H9 (cell line): ENCODE results near the gene CERK. TPM values are rescaled to one million over a fixed set of nuclear protein-coding genes. Genes with fewer than 3 reads are reported as not detected.

Source experiments
- DNase-seq: peaks from one replicate; pipeline ENCODE4 v3.0.0-alpha.2; 2017
- H2AFZ ChIP-seq: one replicate; pipeline ENCODE4 v1.6.1; 2013; ENCODE audit warnings: mild to moderate bottlenecking, low read length, control low read depth, moderate library complexity
- H2AK5ac ChIP-seq: 2 replicates; pipeline ENCODE4 v1.6.1; 2013; ENCODE audit warnings: low read length, control low read depth, mixed read lengths; ENCODE audit not compliant: insufficient read length
- H2BK120ac ChIP-seq: one replicate; pipeline ENCODE4 v1.6.1; 2013; ENCODE audit warnings: low read depth, mild to moderate bottlenecking, low read length, control low read depth, inconsistent platforms; ENCODE audit not compliant: poor library complexity, severe bottlenecking
- H2BK12ac ChIP-seq: 2 replicates; pipeline ENCODE4 v1.6.1; 2013; ENCODE audit warnings: low read length, control low read depth, mixed read lengths, low read depth; ENCODE audit not compliant: insufficient read length
- H2BK15ac ChIP-seq: 2 replicates; pipeline ENCODE4 v1.6.1; 2013; ENCODE audit warnings: low read depth, low read length, control low read depth
- H2BK20ac ChIP-seq: one replicate; pipeline ENCODE4 v1.6.1; 2013; ENCODE audit warnings: low read depth, mild to moderate bottlenecking, low read length, control low read depth, inconsistent platforms; ENCODE audit not compliant: poor library complexity, severe bottlenecking
- H2BK5ac ChIP-seq: 2 replicates; pipeline ENCODE4 v1.6.1; 2013; ENCODE audit warnings: low read length, control low read depth, mixed read lengths; ENCODE audit not compliant: insufficient read length
- H3K14ac ChIP-seq: 2 replicates; pipeline ENCODE4 v1.6.1; 2013; ENCODE audit warnings: low read length, control low read depth; ENCODE audit not compliant: insufficient read depth
- H3K18ac ChIP-seq: 2 replicates; pipeline ENCODE4 v1.6.1; 2013; ENCODE audit warnings: low read depth, mild to moderate bottlenecking, mixed read lengths, low read length, control low read depth; ENCODE audit not compliant: insufficient read length
- H3K23ac ChIP-seq: 2 replicates; pipeline ENCODE4 v1.6.1; 2013; ENCODE audit warnings: low read length, control low read depth, mixed read lengths, low read depth; ENCODE audit not compliant: insufficient read length
- H3K23me2 ChIP-seq: 2 replicates; pipeline ENCODE4 v1.6.1; 2013; ENCODE audit warnings: low read depth, mild to moderate bottlenecking, mixed read lengths, low read length, control low read depth; ENCODE audit not compliant: insufficient read length, poor library complexity, severe bottlenecking
- H3K27ac ChIP-seq: 2 replicates; pipeline ENCODE4 v1.5.1; 2013; ENCODE audit warnings: low read length, control low read depth, mixed read lengths, low read depth; ENCODE audit not compliant: insufficient read length
- H3K27me3 ChIP-seq: 2 replicates; pipeline ENCODE4 v1.6.1; 2013; ENCODE audit warnings: low read length, control low read depth, inconsistent platforms; ENCODE audit not compliant: insufficient read depth
- H3K4ac ChIP-seq: 2 replicates; pipeline ENCODE4 v1.6.1; 2013; ENCODE audit warnings: low read depth, mild to moderate bottlenecking, control low read depth, inconsistent platforms, low read length, moderate library complexity
- H3K4me1 ChIP-seq: 2 replicates; pipeline ENCODE4 v1.6.1; 2013; ENCODE audit warnings: low read length, control low read depth, inconsistent platforms; ENCODE audit not compliant: insufficient read depth
- H3K4me2 ChIP-seq: 2 replicates; pipeline ENCODE4 v1.6.1; 2013; ENCODE audit warnings: low read length, control low read depth, mixed read lengths; ENCODE audit not compliant: insufficient read length, insufficient read depth
- H3K56ac ChIP-seq: 2 replicates; pipeline ENCODE4 v1.6.1; 2013; ENCODE audit warnings: low read depth, mild to moderate bottlenecking, mixed read lengths, low read length, control low read depth; ENCODE audit not compliant: insufficient read length
- H3K79me1 ChIP-seq: 2 replicates; pipeline ENCODE4 v1.6.1; 2013; ENCODE audit warnings: low read depth, mild to moderate bottlenecking, moderate library complexity, low read length, control low read depth, inconsistent platforms; ENCODE audit not compliant: insufficient read depth, poor library complexity, severe bottlenecking
- H3K79me2 ChIP-seq: 2 replicates; pipeline ENCODE4 v1.6.1; 2013; ENCODE audit warnings: low read length, control low read depth, inconsistent platforms; ENCODE audit not compliant: insufficient read depth
- H3K9ac ChIP-seq: 2 replicates; pipeline ENCODE4 v1.6.1; 2013; ENCODE audit warnings: low read length, control low read depth, mixed read lengths; ENCODE audit not compliant: insufficient read length; ENCODE audit errors: extremely low read depth
- H3K9me3 ChIP-seq: one replicate; pipeline ENCODE4 v1.6.1; 2013; ENCODE audit warnings: low read depth, low read length, inconsistent platforms; ENCODE audit not compliant: control insufficient read depth
- H3T11ph ChIP-seq: one replicate; pipeline ENCODE4 v1.6.1; 2013; ENCODE audit warnings: mild to moderate bottlenecking, low read length, control low read depth, inconsistent platforms
- H4K20me1 ChIP-seq: one replicate; pipeline ENCODE4 v1.6.1; 2013; ENCODE audit not compliant: control insufficient read depth, insufficient read length, insufficient read depth
- H4K5ac ChIP-seq: 2 replicates; pipeline ENCODE4 v1.6.1; 2013; ENCODE audit warnings: low read depth, mild to moderate bottlenecking, mixed read lengths, low read length, control low read depth; ENCODE audit not compliant: insufficient read length
- H4K8ac ChIP-seq: replicated peaks from 2 replicates; pipeline ENCODE4 v1.6.1; 2013; ENCODE audit warnings: low read length, control low read depth, mixed read lengths, low read depth; ENCODE audit not compliant: insufficient read length
- H4K91ac ChIP-seq: 2 replicates; pipeline ENCODE4 v1.6.1; 2013; ENCODE audit warnings: low read depth, mild to moderate bottlenecking, moderate library complexity, mixed read lengths, low read length, control low read depth; ENCODE audit not compliant: insufficient read length
- H3K27ac Mint-ChIP-seq, 3 experiments: 2 replicates in 2 of 3; 3 replicates in 1 of 3; pipeline ENCODE4 v1.8.0; 2020 to 2021; ENCODE audit warnings: mixed read lengths in 3 of 3, mild to moderate bottlenecking in 1 of 3, moderate library complexity in 1 of 3
- H3K27me3 Mint-ChIP-seq: 2 replicates; pipeline ENCODE4 v1.8.0; 2021; ENCODE audit warnings: low read depth, mild to moderate bottlenecking, moderate library complexity, mixed read lengths
- H3K36me3 Mint-ChIP-seq, 3 experiments: 2 replicates in 2 of 3; 3 replicates in 1 of 3; pipeline ENCODE4 v1.8.0; 2020 to 2021; ENCODE audit warnings: low read depth in 3 of 3, mixed read lengths in 3 of 3; ENCODE audit not compliant: insufficient read depth in 1 of 3
- H3K4me1 Mint-ChIP-seq, 2 experiments: 2 replicates each; pipeline ENCODE4 v1.8.0; 2020; ENCODE audit warnings: mixed read lengths in 2 of 2
- H3K4me3 Mint-ChIP-seq, 2 experiments: 2 replicates in 1 of 2; 3 replicates in 1 of 2; pipeline ENCODE4 v1.8.0; 2020 to 2021; ENCODE audit warnings: mild to moderate bottlenecking in 2 of 2, mixed read lengths in 2 of 2, moderate library complexity in 1 of 2
- H3K9me3 Mint-ChIP-seq, 2 experiments: 2 replicates in 1 of 2; 3 replicates in 1 of 2; pipeline ENCODE4 v1.8.0; 2020; ENCODE audit warnings: mild to moderate bottlenecking in 2 of 2, mixed read lengths in 2 of 2, moderate library complexity in 1 of 2
- WGBS: extraction: QIAGEN DNeasy Blood & Tissue Kit; methylation state at CpG from one replicate; pipeline ENCODE4 v1.1.7; 2013; ENCODE audit warnings: missing lambda C conversion rate, low lambda C conversion rate, mixed read lengths; ENCODE audit not compliant: insufficient read length; ENCODE audit errors: extremely low coverage; 5-methylcytosine and 5-hydroxymethylcytosine counted together
- total RNA-seq: library from RNA; stranded (reverse); gene quantifications from 2 replicates; pipeline ENCODE4 v1.2.1, GENCODE V29; 2021
- TF ChIP-seq, protein P1 (sequence below): fragments of 200-600 bp; sonication (generic); conservative IDR thresholded peaks from 3 replicates; pipeline ENCODE4 v1.8.0; 2021; ENCODE audit warnings: antibody characterized with exemption, mild to moderate bottlenecking

CERK gene
- total RNA-seq, 1 experiment from 2014 or later, result 47.1 TPM

DNA sequence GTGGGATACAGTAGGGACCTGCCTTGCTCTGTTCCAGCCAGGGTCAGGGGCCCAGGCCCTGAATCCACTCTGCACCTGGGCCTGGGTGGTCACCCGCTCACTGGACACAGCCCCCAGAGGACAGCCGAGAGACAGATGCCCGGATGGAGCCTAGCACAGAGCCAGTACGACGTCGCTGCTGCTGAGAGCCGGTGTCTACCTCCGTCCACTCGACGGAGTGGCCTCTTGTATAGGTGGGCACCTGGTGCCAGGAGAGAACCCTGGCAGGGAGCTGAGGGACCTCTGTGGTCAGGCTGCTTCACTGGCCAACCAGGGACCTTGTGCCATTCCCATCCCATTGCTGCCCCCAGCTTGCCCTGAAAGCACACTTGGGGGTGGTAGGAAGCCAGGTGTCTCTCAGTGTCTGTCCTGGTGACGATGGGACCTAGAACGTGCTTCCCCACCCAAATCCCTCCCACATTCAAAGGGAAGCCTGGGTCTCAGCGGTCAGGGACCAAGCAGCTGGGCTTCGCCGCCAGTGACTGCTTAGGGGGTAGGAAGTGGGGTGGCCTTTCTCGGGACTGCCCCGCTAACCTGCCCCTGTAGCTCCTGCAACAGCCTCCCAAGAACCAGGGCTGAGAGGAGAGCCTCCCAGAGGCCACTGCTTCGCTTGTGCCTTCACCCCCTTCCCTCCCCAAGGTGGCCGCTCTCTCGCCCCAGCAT lies 10.3 kb upstream of the CERK start:
- Histone ChIP-seq H3K23me2 (no peaks in the 10 kb centered on the region), H4K8ac (no peak overlapping the region), H2BK20ac (no peak overlapping the region), H3K4ac (no peak overlapping the region), H2AFZ (no peak overlapping the region), H2BK15ac (no peak overlapping the region), H3K79me2 (no peaks in the 10 kb centered on the region), H2BK5ac (no peak overlapping the region), H3K23ac (no peak overlapping the region), H3K9ac (no peak overlapping the region), H4K91ac (no peak overlapping the region), H3K27me3 (no peaks in the 10 kb centered on the region), H4K5ac (no peak overlapping the region), H3K18ac (no peak overlapping the region), H4K20me1 (no peaks in the 10 kb centered on the region), H3K4me2 (no peak overlapping the region), H2BK12ac (no peak overlapping the region), H3K56ac (no peak overlapping the region), H3K79me1 (no peaks in the 10 kb centered on the region), H3K14ac (no peak overlapping the region), H3K4me1 (no peaks in the 10 kb centered on the region), H3K9me3 (no peaks in the 10 kb centered on the region), H3T11ph (no peak overlapping the region), H2BK120ac (no peak overlapping the region), H3K27ac (no peak overlapping the region), H2AK5ac (no peak overlapping the region)
- Mint-ChIP-seq H3K27ac (no peak overlapping the region), H3K4me3 (no peak overlapping the region), H3K36me3 (no peaks in the 10 kb centered on the region), H3K27me3 (peaks cover 42% of the 10 kb centered on the region), H3K9me3 (peaks cover 0 to under 1% of the 10 kb centered on the region in 2 experiments; a peak in 1 of 5 replicates), H3K4me1 (no peaks in the 10 kb centered on the region)
- no peak for DNase-seq
- TF ChIP-seq, protein P1, sequence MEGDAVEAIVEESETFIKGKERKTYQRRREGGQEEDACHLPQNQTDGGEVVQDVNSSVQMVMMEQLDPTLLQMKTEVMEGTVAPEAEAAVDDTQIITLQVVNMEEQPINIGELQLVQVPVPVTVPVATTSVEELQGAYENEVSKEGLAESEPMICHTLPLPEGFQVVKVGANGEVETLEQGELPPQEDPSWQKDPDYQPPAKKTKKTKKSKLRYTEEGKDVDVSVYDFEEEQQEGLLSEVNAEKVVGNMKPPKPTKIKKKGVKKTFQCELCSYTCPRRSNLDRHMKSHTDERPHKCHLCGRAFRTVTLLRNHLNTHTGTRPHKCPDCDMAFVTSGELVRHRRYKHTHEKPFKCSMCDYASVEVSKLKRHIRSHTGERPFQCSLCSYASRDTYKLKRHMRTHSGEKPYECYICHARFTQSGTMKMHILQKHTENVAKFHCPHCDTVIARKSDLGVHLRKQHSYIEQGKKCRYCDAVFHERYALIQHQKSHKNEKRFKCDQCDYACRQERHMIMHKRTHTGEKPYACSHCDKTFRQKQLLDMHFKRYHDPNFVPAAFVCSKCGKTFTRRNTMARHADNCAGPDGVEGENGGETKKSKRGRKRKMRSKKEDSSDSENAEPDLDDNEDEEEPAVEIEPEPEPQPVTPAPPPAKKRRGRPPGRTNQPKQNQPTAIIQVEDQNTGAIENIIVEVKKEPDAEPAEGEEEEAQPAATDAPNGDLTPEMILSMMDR, result no peak
- WGBS, result no CpG with 5 or more reads among the region's 20 CpGs
